Liver (tissue), 9 donors: ENCODE data around the gene FBXW5. TPM values are rescaled to one million over a fixed set of nuclear protein-coding genes. Genes with fewer than 3 reads are reported as not detected.
A peak's percentile ranks its signal among the peaks of the same experiment; 100 is the strongest.

Experiments
- DNase-seq: peaks from one replicate; pipeline ENCODE4 v3.0.0-alpha.2; 2017; ENCODE audit warnings: low spot score
- H3K27ac ChIP-seq, 2 donors: one replicate each; pipeline ENCODE4 v1.7.0; 2013; ENCODE audit warnings: inconsistent platforms in 2 of 2, low read length in 2 of 2, control low read depth in 1 of 2, low read depth in 1 of 2, mild to moderate bottlenecking in 1 of 2
- H3K27me3 ChIP-seq, 4 donors: one replicate each; pipeline versions ENCODE4 v1.6.1 to v1.7.0; 2013; ENCODE audit warnings: low read length in 3 of 4, inconsistent platforms in 1 of 4, mild to moderate bottlenecking in 1 of 4, moderate library complexity in 1 of 4; ENCODE audit not compliant: control insufficient read depth in 4 of 4, insufficient read depth in 4 of 4
- H3K36me3 ChIP-seq, 4 donors: one replicate each; pipeline versions ENCODE4 v1.6.1 to v1.7.0; 2013; ENCODE audit warnings: low read length in 3 of 4, mild to moderate bottlenecking in 3 of 4, low read depth in 1 of 4, moderate library complexity in 1 of 4; ENCODE audit not compliant: control insufficient read depth in 4 of 4, insufficient read depth in 3 of 4
- H3K4me1 ChIP-seq, 4 donors: one replicate each; pipeline versions ENCODE4 v1.6.1 to v1.7.0; 2013; ENCODE audit warnings: low read length in 3 of 4, mild to moderate bottlenecking in 3 of 4, moderate library complexity in 1 of 4; ENCODE audit not compliant: control insufficient read depth in 4 of 4, insufficient read depth in 4 of 4
- H3K4me3 ChIP-seq, 3 donors: one replicate each; pipeline versions ENCODE4 v1.6.1 to v1.7.0; 2013; ENCODE audit warnings: low read length in 3 of 3, control low read depth in 1 of 3, low read depth in 1 of 3, mild to moderate bottlenecking in 1 of 3
- H3K9ac ChIP-seq, 2 donors: one replicate each; pipeline ENCODE4 v1.7.0; 2013; ENCODE audit warnings: low read length in 2 of 2, mild to moderate bottlenecking in 2 of 2, moderate library complexity in 2 of 2, control low read depth in 1 of 2, low read depth in 1 of 2
- H3K9me3 ChIP-seq, 4 donors: one replicate each; pipeline versions ENCODE4 v1.6.1 to v1.7.0; 2013; ENCODE audit warnings: low read length in 3 of 4; ENCODE audit not compliant: control insufficient read depth in 4 of 4
- ATF3 ChIP-seq: IDR thresholded peaks from 2 replicates; pipeline ENCODE4 v1.6.1; 2016; ENCODE audit warnings: antibody characterized with exemption
- CTCF ChIP-seq: fragments of 150-350 bp; IDR thresholded peaks from 2 replicates; pipeline ENCODE4 v1.5.1; 2017; ENCODE audit warnings: improper control_type of control experiment, low read depth, low read length; ENCODE audit not compliant: missing input control
- EGR1 ChIP-seq, 2 donors: IDR thresholded peaks; 2 replicates each; pipeline ENCODE4 v1.6.1; 2016 to 2018; ENCODE audit warnings: antibody characterized with exemption in 2 of 2, low read depth in 2 of 2
- FOXA1 ChIP-seq: IDR thresholded peaks from 2 replicates; pipeline ENCODE4 v1.6.1; 2016; ENCODE audit warnings: antibody characterized with exemption
- FOXA2 ChIP-seq: IDR thresholded peaks from 2 replicates; pipeline ENCODE4 v1.6.1; 2016; ENCODE audit warnings: antibody characterized with exemption
- GABPA ChIP-seq, 2 donors: IDR thresholded peaks in 1 of 2; conservative IDR thresholded peaks in 1 of 2; 2 replicates each; pipeline ENCODE4 v1.6.1; 2016; ENCODE audit warnings: antibody characterized with exemption in 2 of 2, mild to moderate bottlenecking in 1 of 2, moderate library complexity in 1 of 2
- HNF4A ChIP-seq, 2 donors: conservative IDR thresholded peaks; 2 replicates each; pipeline ENCODE4 v1.6.1; 2016; ENCODE audit warnings: antibody characterized with exemption in 2 of 2, mild to moderate bottlenecking in 2 of 2
- HNF4G ChIP-seq: IDR thresholded peaks from 2 replicates; pipeline ENCODE4 v1.6.1; 2016; ENCODE audit warnings: antibody characterized with exemption
- JUND ChIP-seq, 2 donors: IDR thresholded peaks; 2 replicates each; pipeline ENCODE4 v1.6.1; 2016; ENCODE audit warnings: antibody characterized with exemption in 2 of 2
- NR2F2 ChIP-seq: IDR thresholded peaks from 2 replicates; pipeline ENCODE4 v1.6.1; 2016; ENCODE audit warnings: antibody characterized with exemption
- RAD21 ChIP-seq, 2 donors: IDR thresholded peaks; 2 replicates each; pipeline ENCODE4 v1.6.1; 2016; ENCODE audit warnings: antibody characterized with exemption in 2 of 2, mild to moderate bottlenecking in 2 of 2
- REST ChIP-seq: IDR thresholded peaks from 2 replicates; pipeline ENCODE4 v1.6.1; 2016; ENCODE audit warnings: antibody characterized with exemption, mild to moderate bottlenecking
- RXRA ChIP-seq, 2 donors: IDR thresholded peaks; 2 replicates each; pipeline ENCODE4 v1.6.1; 2017 to 2018; ENCODE audit warnings: antibody characterized with exemption in 2 of 2, mild to moderate bottlenecking in 1 of 2
- SP1 ChIP-seq: IDR thresholded peaks from 2 replicates; pipeline ENCODE4 v1.6.1; 2018; ENCODE audit warnings: antibody characterized with exemption, mild to moderate bottlenecking
- TAF1 ChIP-seq: conservative IDR thresholded peaks from 2 replicates; pipeline ENCODE4 v1.6.1; 2016; ENCODE audit warnings: antibody characterized with exemption, mild to moderate bottlenecking
- YY1 ChIP-seq: IDR thresholded peaks from 2 replicates; pipeline ENCODE4 v1.6.1; 2016; ENCODE audit warnings: antibody characterized with exemption, mild to moderate bottlenecking
- WGBS: extraction: QIAGEN DNeasy Blood & Tissue Kit; methylation state at CpG from one replicate; pipeline ENCODE4 v1.1.7; 2013; 5-methylcytosine and 5-hydroxymethylcytosine counted together
- polyA plus RNA-seq, 2 donors: library from polyadenylated mRNA; stranded (reverse) in 1 of 2; unstranded in 1 of 2; fragments of 200-250 nt in 1 of 2; fragments of >200 nt in 1 of 2; fragmentation: Nextera tagmentation in 1 of 2; extraction: Ambion mirVana in 1 of 2; gene quantifications; one replicate each; pipeline versions ENCODE4 v1.2.1 to v1.2.3, GENCODE V29; 2013 to 2015
- total RNA-seq, 2 donors: library from RNA; depleted of rRNA; stranded (reverse); fragments of >200 nt; gene quantifications; one replicate each; pipeline ENCODE4 v1.2.3, GENCODE V29; 2014
- TF ChIP-seq, protein P1 (sequence below): IDR thresholded peaks from 2 replicates; pipeline ENCODE4 v1.6.1; 2016; ENCODE audit warnings: antibody characterized with exemption
- TF ChIP-seq, protein P2 (sequence below): IDR thresholded peaks from 2 replicates; pipeline ENCODE4 v1.6.1; 2016; ENCODE audit warnings: antibody characterized with exemption
- donor health status: healthy.
- donor health status: healthy.
- donor health status: healthy.
- donor health status: healthy.
- donor health status: healthy.

Gene FBXW5, protein sequence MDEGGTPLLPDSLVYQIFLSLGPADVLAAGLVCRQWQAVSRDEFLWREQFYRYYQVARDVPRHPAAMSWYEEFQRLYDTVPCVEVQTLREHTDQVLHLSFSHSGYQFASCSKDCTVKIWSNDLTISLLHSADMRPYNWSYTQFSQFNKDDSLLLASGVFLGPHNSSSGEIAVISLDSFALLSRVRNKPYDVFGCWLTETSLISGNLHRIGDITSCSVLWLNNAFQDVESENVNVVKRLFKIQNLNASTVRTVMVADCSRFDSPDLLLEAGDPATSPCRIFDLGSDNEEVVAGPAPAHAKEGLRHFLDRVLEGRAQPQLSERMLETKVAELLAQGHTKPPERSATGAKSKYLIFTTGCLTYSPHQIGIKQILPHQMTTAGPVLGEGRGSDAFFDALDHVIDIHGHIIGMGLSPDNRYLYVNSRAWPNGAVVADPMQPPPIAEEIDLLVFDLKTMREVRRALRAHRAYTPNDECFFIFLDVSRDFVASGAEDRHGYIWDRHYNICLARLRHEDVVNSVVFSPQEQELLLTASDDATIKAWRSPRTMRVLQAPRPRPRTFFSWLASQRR
- total RNA-seq (100 to 1,000 TPM in 1 of 2 donors, 10 to 100 TPM in 1; 64.0 to 163 TPM), polyA plus RNA-seq (100 to 1,000 TPM in 1 of 2 donors, 10 to 100 TPM in 1; 87.1 to 130 TPM)

DNA sequence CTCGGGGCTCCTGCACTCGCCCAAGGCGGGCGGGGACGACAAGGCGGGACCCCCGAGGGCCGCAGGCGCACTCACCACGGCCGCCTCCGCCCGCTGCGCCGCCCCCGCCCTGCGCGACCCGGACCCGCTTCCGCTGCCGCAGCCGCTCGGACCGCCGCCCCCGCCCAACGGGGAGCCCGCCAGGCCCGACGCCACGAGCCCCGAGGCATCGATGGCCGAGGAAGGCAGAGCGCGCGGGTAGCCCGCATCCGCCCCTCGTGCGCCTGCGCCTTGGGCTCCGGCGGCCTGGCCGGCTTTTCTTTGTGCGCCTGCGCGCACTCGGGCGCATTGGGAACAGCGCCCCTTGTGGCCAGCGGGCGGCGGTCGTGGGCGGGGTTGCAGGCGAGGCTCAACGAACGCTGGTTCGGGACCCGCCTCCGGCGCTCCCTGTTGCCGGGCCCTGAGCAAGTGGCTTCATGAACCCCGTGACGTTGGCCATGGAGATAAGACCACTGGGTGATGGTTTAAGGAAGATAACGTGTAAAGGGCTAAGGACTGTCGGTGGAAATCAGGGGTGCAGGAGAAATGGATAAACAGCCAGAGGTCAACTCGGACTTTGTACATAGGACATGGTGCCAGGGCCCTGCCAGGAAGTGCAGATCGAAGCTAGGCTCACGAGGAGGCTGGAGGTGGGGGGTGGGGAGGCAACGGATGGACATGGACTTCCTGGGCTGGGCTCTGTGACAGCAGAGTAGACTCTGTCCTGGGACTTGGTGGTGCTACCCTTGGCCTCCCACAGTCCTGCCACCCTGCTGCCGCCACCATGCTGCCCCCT, at the start of gene FBXW5, which contains the start of gene C8G:
Gene FBXW5 (minus strand): TSS at position 220 of the 814 bp plus-strand sequence. CDS start 655 bp downstream, outside the sequence.
Gene C8G (plus strand): TSS at position 725 of the 814 bp plus-strand sequence. CDS start 78 bp downstream, at position 803.
- Histone ChIP-seq H3K4me1 (peaks cover 17 to 74% (median 44%) of the 10 kb centered on the region in 4 donors), H3K27me3 (no peaks in the 10 kb centered on the region), H3K27ac (peak within 1 kb of the TSS; percentile 86 to 95), H3K9ac (peak within 1 kb of the TSS; percentile 63 to 74), H3K36me3 (peaks cover 0 to 14% (median 9%) of the 10 kb centered on the region in 4 donors), H3K4me3 (peak within 1 kb of the TSS; percentile 75 to 91 (median 78)), H3K9me3 (no peaks in the 10 kb centered on the region)
- 2% methylated on average over 74 of the region's 74 CpGs for WGBS
- TF ChIP-seq HNF4G (peak; percentile 92), YY1 (peak; percentile 94), GABPA (IDR thresholded peaks at IDR 0.05 in 1 of 2, conservative IDR thresholded peaks at IDR 0.05 in 1 of 2) (peak in 1 of 2 donors; percentile 55), FOXA1 (peak; percentile 54), FOXA2 (peak; percentile 40), CTCF (peak; percentile 99), JUND (IDR thresholded peaks at IDR 0.05) (no peak), SP1 (peak; percentile 98), RXRA (IDR thresholded peaks at IDR 0.05) (peak; percentile 88 to 91), RAD21 (IDR thresholded peaks at IDR 0.05) (peak; percentile 60 to 61), REST (peak; percentile 90), NR2F2 (peak; percentile 49), HNF4A (conservative IDR thresholded peaks at IDR 0.05) (peak; percentile 96 to 98), ATF3 (no peak), TAF1 (peak; percentile 93), EGR1 (IDR thresholded peaks at IDR 0.05; ENCODE audit: low read depth in 2 of 2) (peak in 1 of 2 donors; percentile 73)
- TF ChIP-seq, protein P1, sequence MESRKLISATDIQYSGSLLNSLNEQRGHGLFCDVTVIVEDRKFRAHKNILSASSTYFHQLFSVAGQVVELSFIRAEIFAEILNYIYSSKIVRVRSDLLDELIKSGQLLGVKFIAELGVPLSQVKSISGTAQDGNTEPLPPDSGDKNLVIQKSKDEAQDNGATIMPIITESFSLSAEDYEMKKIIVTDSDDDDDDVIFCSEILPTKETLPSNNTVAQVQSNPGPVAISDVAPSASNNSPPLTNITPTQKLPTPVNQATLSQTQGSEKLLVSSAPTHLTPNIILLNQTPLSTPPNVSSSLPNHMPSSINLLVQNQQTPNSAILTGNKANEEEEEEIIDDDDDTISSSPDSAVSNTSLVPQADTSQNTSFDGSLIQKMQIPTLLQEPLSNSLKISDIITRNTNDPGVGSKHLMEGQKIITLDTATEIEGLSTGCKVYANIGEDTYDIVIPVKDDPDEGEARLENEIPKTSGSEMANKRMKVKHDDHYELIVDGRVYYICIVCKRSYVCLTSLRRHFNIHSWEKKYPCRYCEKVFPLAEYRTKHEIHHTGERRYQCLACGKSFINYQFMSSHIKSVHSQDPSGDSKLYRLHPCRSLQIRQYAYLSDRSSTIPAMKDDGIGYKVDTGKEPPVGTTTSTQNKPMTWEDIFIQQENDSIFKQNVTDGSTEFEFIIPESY, result no peak
- TF ChIP-seq, protein P2, sequence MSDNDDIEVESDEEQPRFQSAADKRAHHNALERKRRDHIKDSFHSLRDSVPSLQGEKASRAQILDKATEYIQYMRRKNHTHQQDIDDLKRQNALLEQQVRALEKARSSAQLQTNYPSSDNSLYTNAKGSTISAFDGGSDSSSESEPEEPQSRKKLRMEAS, result peak; percentile 48
- peak; percentile 97 for DNase-seq
